ENCODE results near the gene TUFM. TPM values are rescaled to one million over a fixed set of nuclear protein-coding genes. Genes with fewer than 3 reads are reported as not detected.

Gene TUFM
- total and polyA plus RNA-seq, 2 of the 8 experiments (the other 6 are each of a cell fraction or from before 2014, with no cell fraction given): 216 to 249 TPM

DNA sequence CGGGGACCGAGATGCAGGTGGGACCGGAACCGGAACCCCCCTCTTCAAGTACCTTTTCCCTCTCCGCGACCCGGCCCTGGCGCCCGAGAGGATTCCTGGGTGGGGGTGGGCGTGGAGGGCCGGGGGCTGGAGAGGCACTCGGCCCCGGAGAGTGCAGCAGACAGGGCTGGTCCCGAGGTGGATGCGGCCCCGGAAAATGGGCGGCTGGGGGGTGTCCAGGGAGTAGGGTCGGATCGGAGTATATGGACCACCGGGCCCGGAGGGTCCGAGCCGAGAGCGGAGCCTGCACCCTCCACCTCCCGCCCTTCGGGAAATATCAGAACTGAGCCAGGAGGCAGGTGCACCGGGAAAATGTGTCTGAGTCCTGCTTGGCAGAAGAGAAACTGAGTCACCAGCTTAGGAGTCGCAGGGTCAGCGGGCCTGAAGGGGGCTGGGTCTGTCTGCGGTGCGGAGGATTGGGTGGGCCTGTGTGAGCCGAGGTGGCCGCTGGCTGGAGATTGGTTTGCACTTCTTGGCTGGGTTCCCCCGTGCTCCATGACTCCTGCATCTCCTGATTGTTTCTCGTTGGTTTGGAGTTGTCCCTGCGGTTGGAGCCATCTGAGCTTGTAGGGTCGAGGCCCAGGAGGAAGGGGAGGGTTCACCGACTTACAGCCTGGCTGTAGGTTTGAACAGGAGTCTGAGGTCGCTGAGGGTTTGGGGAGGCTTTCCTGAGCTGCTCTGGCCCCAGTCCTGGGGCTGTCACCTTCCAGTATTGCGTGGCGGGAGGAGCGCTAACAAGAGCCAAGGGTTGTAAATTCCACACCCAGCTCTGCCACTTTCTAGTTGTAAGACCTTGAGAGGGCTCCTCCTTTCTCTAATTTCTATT is 18.0 kb upstream of the TUFM start (continued):
- TF ChIP-seq JUND (IDR thresholded peaks at IDR 0.05; ENCODE audit: low read length): no peak
- TF ChIP-seq SAP30 (IDR thresholded peaks at IDR 0.05; ENCODE audit: insufficient read depth, insufficient replicate concordance, low read length): no peak
- TF ChIP-seq KDM5A (IDR thresholded peaks at IDR 0.05; ENCODE audit: low read length): peak; percentile 57; the same call in 1 of the 2 replicates
- peak; percentile 66 for TF ChIP-seq ASH2L (IDR thresholded peaks at IDR 0.05; ENCODE audit: low read length)
- TF ChIP-seq PHF8 (conservative IDR thresholded peaks at IDR 0.05; ENCODE audit: low read depth, low read length): peak; percentile 25; the same call in 1 of the 2 replicates
- TF ChIP-seq SP4 (IDR thresholded peaks at IDR 0.05; ENCODE audit: low read length): no peak
- TF ChIP-seq CTBP2 (IDR thresholded peaks at IDR 0.05; ENCODE audit: borderline replicate concordance, insufficient read depth, insufficient read length, low read length): no peak
- TF ChIP-seq POU5F1 (IDR thresholded peaks at IDR 0.05; ENCODE audit: low read depth, low read length): no peak

Data from H1 (cell line).